SK-N-SH treated with all-trans-retinoic acid at 6 μM for 48 hours (cell line): ENCODE data around the gene QRICH2.

Experiments used
- ESRRG ChIP-seq: fragments of 250-450 bp; sonication (Bioruptor Pico); IDR thresholded peaks from 2 replicates; pipeline ENCODE4 v1.6.1; 2021; ENCODE audit warnings: mild to moderate bottlenecking
- TOX ChIP-seq: fragments of 250-450 bp; sonication (Bioruptor Pico); IDR thresholded peaks from 2 replicates; pipeline ENCODE4 v1.8.0; 2021; ENCODE audit warnings: mild to moderate bottlenecking, moderate library complexity, borderline replicate concordance
- TF ChIP-seq, protein P1 (sequence below): fragments of 250-450 bp; sonication (Bioruptor Pico); IDR thresholded peaks from 2 replicates; pipeline ENCODE4 v1.8.0; 2020; ENCODE audit warnings: mild to moderate bottlenecking, moderate library complexity, borderline replicate concordance

DNA sequence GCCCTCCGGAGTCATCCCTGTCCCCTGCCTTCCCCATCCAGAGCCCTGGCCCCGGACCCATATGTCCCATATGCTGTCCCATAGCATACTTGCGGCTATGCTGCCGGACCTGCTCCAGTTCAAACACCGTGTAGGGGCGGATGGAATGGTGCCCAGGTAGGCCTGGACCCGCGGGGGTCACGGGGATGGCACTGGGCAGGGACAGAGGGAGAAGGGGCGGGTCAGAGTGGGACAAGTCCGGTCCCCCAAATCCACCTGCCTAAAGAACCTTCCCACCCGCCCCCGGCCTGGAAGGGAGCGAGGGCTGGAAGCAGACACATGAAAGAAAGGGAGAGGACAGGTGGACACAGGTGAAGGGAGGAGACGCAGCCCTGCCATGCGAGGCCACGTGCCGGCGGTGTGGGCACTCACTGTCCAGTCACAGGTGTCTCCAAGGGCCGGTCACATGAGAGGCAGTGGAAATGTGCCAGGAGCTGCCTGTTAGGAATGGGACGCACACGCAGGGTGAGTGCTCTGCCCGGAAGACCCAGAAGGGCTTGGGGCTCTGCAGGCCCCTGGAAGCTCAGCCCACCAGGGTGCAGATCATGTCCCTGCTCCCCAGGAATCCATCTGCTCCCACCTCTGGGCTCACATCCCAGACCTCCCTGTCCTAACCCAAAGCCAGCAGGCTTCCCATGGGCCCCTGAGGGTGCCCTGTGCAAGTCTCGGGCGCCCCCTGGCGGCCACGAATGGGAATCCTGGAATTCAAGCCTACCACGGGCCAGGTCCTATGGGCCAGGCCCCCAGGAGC is 28.9 kb downstream of the QRICH2 start:
- no peak for TF ChIP-seq TOX
- TF ChIP-seq ESRRG (CRISPR knock-in tag): no peak
- TF ChIP-seq, protein P1, sequence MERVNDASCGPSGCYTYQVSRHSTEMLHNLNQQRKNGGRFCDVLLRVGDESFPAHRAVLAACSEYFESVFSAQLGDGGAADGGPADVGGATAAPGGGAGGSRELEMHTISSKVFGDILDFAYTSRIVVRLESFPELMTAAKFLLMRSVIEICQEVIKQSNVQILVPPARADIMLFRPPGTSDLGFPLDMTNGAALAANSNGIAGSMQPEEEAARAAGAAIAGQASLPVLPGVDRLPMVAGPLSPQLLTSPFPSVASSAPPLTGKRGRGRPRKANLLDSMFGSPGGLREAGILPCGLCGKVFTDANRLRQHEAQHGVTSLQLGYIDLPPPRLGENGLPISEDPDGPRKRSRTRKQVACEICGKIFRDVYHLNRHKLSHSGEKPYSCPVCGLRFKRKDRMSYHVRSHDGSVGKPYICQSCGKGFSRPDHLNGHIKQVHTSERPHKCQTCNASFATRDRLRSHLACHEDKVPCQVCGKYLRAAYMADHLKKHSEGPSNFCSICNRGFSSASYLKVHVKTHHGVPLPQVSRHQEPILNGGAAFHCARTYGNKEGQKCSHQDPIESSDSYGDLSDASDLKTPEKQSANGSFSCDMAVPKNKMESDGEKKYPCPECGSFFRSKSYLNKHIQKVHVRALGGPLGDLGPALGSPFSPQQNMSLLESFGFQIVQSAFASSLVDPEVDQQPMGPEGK: no peak
